Adrenal gland (tissue), 12 donors: Measurements from ENCODE around the gene OXNAD1. TPM values are rescaled to one million over a fixed set of nuclear protein-coding genes. Genes with fewer than 3 reads are reported as not detected.

ENCODE experiments used
- DNase-seq, 7 donors: peaks; one replicate each; pipeline ENCODE4 v3.0.0-alpha.2; 2019 to 2020
- H3K27ac ChIP-seq, 5 donors: fragments of 200-600 bp; sonication (generic) in 4 of 5; 1 replicate in 3 of 5; 2 replicates in 2 of 5; pipeline versions ENCODE4 v1.5.1 to v1.8.0; 2016 to 2020; ENCODE audit warnings: mild to moderate bottlenecking in 1 of 5
- H3K27me3 ChIP-seq: fragments of 200-600 bp; 2 replicates; pipeline ENCODE4 v1.8.0; 2021
- H3K36me3 ChIP-seq, 2 donors: fragments of 200-600 bp; replicated peaks in 1 of 2; 1 replicate in 1 of 2; 2 replicates in 1 of 2; pipeline versions ENCODE4 v1.5.1 to v1.8.0; 2018 to 2022
- H3K4me1 ChIP-seq, 2 donors: fragments of 200-600 bp; replicated peaks in 1 of 2; 1 replicate in 1 of 2; 2 replicates in 1 of 2; pipeline versions ENCODE4 v1.5.1 to v1.8.0; 2018 to 2021
- H3K4me3 ChIP-seq, 4 donors: fragments of 200-600 bp; sonication (generic) in 3 of 4; one replicate each; pipeline ENCODE4 v1.5.1; 2016 to 2018
- H3K9me3 ChIP-seq, 3 donors: fragments of 200-600 bp; sonication (generic) in 1 of 3; replicated peaks in 1 of 3; 1 replicate in 2 of 3; 2 replicates in 1 of 3; pipeline versions ENCODE4 v1.5.1 to v1.8.0; 2016 to 2021
- CTCF ChIP-seq, 6 experiments: fragments of 450-650 bp in 4 of 6; fragments of 200-600 bp in 2 of 6; sonication (generic) in 1 of 6; IDR thresholded peaks; 1 replicate in 5 of 6; 2 replicates in 1 of 6; pipeline versions ENCODE4 v1.5.1 to v1.8.0; 2016 to 2021; ENCODE audit warnings: antibody characterized with exemption in 6 of 6, mild to moderate bottlenecking in 2 of 6, moderate library complexity in 1 of 6
- POLR2A ChIP-seq, 2 donors: fragments of 450-650 bp; IDR thresholded peaks; one replicate each; pipeline ENCODE4 v1.6.1; 2017; ENCODE audit warnings: antibody characterized with exemption in 2 of 2, mild to moderate bottlenecking in 2 of 2, moderate library complexity in 1 of 2
- WGBS, 4 donors: extraction: QIAGEN DNeasy Blood & Tissue Kit in 2 of 4; methylation state at CpG; one replicate each; pipeline versions ENCODE4 v1.1.5 to v1.1.7; 2013 to 2017; 5-methylcytosine and 5-hydroxymethylcytosine counted together
- intact Hi-C, 2 donors: fragments of 100-400 bp; cut with DNase I; formaldehyde crosslinking; loops; one replicate each; pipeline versions ENCODE4 v1.14.1 to v1.15.0; 2022 to 2023
- polyA plus RNA-seq, 3 donors: library from polyadenylated mRNA; stranded (reverse); fragments of 200-250 nt in 2 of 3; fragments of 350-450 nt in 1 of 3; fragmentation: Illumina TruSeq in 1 of 3; extraction: RNeasy Lipid Tissue Mini Kit (QIAGEN cat#74804) in 1 of 3; gene quantifications; one replicate each; pipeline ENCODE4 v1.2.3, GENCODE V29; 2013 to 2014
- total RNA-seq, 9 donors: library from RNA; depleted of rRNA in 4 of 9; stranded (reverse); fragments of >200 nt in 4 of 9; fragments of 120-200 nt in 1 of 9; fragmentation: NEBNext Ultra II Directional in 1 of 9; extraction: Animal tissue kit (Norgen Biotek cat#: 25700) in 1 of 9; gene quantifications; one replicate each; pipeline versions ENCODE4 v1.1.0 to v1.2.4, GENCODE V29; 2013 to 2023
- donor health status: healthy with polysubstance abuse.
- donor health status: Bipolar disorder and iron deficiency.
- donor health status: DM: yes; HTN: yes; CAD: no.
- donor health status: DM: no; HTN: no; CAD: no.
- donor health status: DM: no; HTN: no; CAD: no.
- donor health status: DM: yes; HTN: yes; CAD: no.

The OXNAD1 gene
- total and polyA plus RNA-seq, 12 donors: 3.6 to 22.2 (median 11.2) TPM

GRCh38 chr3:16297997-16298885, 33.2 kb downstream of the OXNAD1 start:
- Histone ChIP-seq H3K27me3 (no peaks in the 10 kb centered on the region), H3K4me1 (no peaks in the 10 kb centered on the region), H3K9me3 (no peaks in the 10 kb centered on the region), H3K27ac (no peak overlapping the region), H3K36me3 (no peaks in the 10 kb centered on the region), H3K4me3 (no peak overlapping the region)
- 82 to 88% (median 86%) methylated on average over 9 of the region's 9 CpGs for WGBS, 4 donors
- no peak for DNase-seq
- TF ChIP-seq POLR2A (IDR thresholded peaks at IDR 0.05) (no peak), CTCF (IDR thresholded peaks at IDR 0.05) (no peak)
- intact Hi-C loops: no loop called here

GRCh38 chr3:16298891-16299290, 33.9 kb downstream of the OXNAD1 start:
- H3K4me3 ChIP-seq: no peak overlapping the region
- no peaks in the 10 kb centered on the region for H3K4me1 ChIP-seq

GRCh38 chr3:16299746-16300145, 34.7 kb downstream of the OXNAD1 start:
- no peak overlapping the region for H3K27ac ChIP-seq
- no peak for TF ChIP-seq CTCF (IDR thresholded peaks at IDR 0.05)
- TF ChIP-seq POLR2A (IDR thresholded peaks at IDR 0.05): no peak
- DNase-seq: no peak
- no peaks in the 10 kb centered on the region for H3K9me3 ChIP-seq
- WGBS, 4 donors: 72 to 87% (median 83%) methylated on average over 3 of the region's 3 CpGs
- H3K4me1 ChIP-seq: no peaks in the 10 kb centered on the region
- intact Hi-C loops: no loop called here
- no peak overlapping the region for H3K4me3 ChIP-seq
- no peaks in the 10 kb centered on the region for H3K36me3 ChIP-seq
- H3K27me3 ChIP-seq: no peaks in the 10 kb centered on the region

More at GRCh38 chr3:16298891-16299290, 33.9 kb downstream of the OXNAD1 start:
- Histone ChIP-seq H3K36me3 (no peaks in the 10 kb centered on the region), H3K27me3 (no peaks in the 10 kb centered on the region), H3K9me3 (no peaks in the 10 kb centered on the region), H3K27ac (no peak overlapping the region)
- DNase-seq: no peak
- intact Hi-C loops: no loop called here
- TF ChIP-seq CTCF (IDR thresholded peaks at IDR 0.05): no peak
- no peak for TF ChIP-seq POLR2A (IDR thresholded peaks at IDR 0.05)
- WGBS, 4 donors: 85 to 92% (median 87%) methylated on average over 6 of the region's 6 CpGs

- Histone ChIP-seq H3K4me1 (no peaks in the 10 kb centered on the region), H3K4me3 (no peak overlapping the region), H3K9me3 (no peaks in the 10 kb centered on the region), H3K27ac (no peak overlapping the region), H3K36me3 (no peaks in the 10 kb centered on the region), H3K27me3 (no peaks in the 10 kb centered on the region)
- intact Hi-C loops: no loop called here
- DNase-seq: no peak
- 82 to 93% (median 88%) methylated on average over 2 of the region's 2 CpGs for WGBS, 4 donors
- TF ChIP-seq POLR2A (IDR thresholded peaks at IDR 0.05): no peak
- TF ChIP-seq CTCF (IDR thresholded peaks at IDR 0.05): no peak
Measured at GRCh38 chr3:16300307-16300706, 35.3 kb downstream of the OXNAD1 start.
